Measurements from ENCODE around the gene ALOX5AP.

DNA sequence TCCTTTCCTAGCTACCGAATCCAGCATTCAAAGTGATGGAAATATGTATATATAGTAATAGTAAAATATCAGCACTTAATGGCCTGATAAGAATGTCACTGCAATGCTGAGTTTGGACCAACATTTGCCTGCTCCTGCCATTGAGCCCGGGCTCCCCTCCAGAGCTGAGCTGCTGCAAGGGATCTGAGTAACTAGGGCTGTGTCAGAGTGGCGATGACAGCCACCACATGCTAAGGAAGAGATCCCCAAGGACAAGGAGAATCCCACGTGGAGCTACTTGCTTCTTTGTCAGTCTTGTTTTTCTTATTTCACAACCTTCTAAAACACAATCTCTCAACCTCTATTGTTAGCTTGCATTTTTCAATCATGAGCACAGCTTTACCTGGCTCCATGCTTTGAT is 19.5 kb upstream of the ALOX5AP start:
- TF ChIP-seq EZH2 (IDR thresholded peaks at IDR 0.05; ENCODE audit: low read length, missing control alignments) (no peak), CTCF (conservative IDR thresholded peaks at IDR 0.05 in 1 of 2, IDR thresholded peaks at IDR 0.05 in 1 of 2; ENCODE audit: low read depth in 1 of 2, low read length in 2 of 2) (no peak)

All from fibroblast of lung (primary cell).